IgD-negative memory B cell (primary cell): ENCODE results near the gene PTAR1. TPM values are rescaled to one million over a fixed set of nuclear protein-coding genes. Genes with fewer than 3 reads are reported as not detected.

Experiments used
- H3K27ac Mint-ChIP-seq, 3 donors: one replicate each; pipeline ENCODE4 v1.8.0; 2020 to 2022; ENCODE audit warnings: mild to moderate bottlenecking in 3 of 3, mixed read lengths in 3 of 3, moderate library complexity in 1 of 3
- H3K27me3 Mint-ChIP-seq: one replicate; pipeline ENCODE4 v1.8.0; 2021; ENCODE audit warnings: mixed read lengths
- H3K36me3 Mint-ChIP-seq: one replicate; pipeline ENCODE4 v1.8.0; 2020; ENCODE audit warnings: mild to moderate bottlenecking, mixed read lengths
- H3K4me1 Mint-ChIP-seq, 3 donors: one replicate each; pipeline ENCODE4 v1.8.0; 2020 to 2022; ENCODE audit warnings: mixed read lengths in 3 of 3, mild to moderate bottlenecking in 1 of 3
- H3K4me3 Mint-ChIP-seq, 4 donors: one replicate each; pipeline ENCODE4 v1.8.0; 2020 to 2022; ENCODE audit warnings: mild to moderate bottlenecking in 4 of 4, mixed read lengths in 4 of 4, moderate library complexity in 3 of 4
- H3K9me3 Mint-ChIP-seq, 3 donors: one replicate each; pipeline ENCODE4 v1.8.0; 2020 to 2021; ENCODE audit warnings: mixed read lengths in 3 of 3, mild to moderate bottlenecking in 1 of 3
- polyA plus RNA-seq: library from polyadenylated mRNA; unstranded; fragments of 300-500 nt; fragmentation: Illumina TruSeq; gene quantifications from one replicate; pipeline ENCODE4 v1.2.3, GENCODE V29; 2021

PTAR1 gene
- polyA plus RNA-seq, 1 donor from 2014 or later = 10.3 TPM

DNA sequence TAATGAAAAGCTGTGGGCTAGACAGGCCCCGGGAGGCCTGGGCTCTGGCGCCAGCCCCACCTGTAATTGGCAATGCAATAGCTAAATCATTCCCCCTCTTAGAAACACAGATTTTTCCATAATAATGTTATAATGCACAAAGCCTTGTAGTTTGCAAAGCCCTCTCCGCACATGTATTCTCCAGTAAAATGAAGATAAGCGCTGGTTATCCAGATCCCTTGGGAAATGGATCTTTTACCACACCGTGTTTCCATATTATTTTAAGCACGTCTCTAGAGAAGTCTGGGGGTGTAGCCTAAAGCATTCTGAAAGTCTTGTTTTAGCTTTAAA, 86.5 kb downstream of the PTAR1 start:
- no peak overlapping the region for H3K27ac Mint-ChIP-seq
- H3K4me3 Mint-ChIP-seq = peak overlapping the region; percentile 16 to 85 (median 63)
- peaks cover 22% of the 10 kb centered on the region for H3K27me3 Mint-ChIP-seq
- no peaks in the 10 kb centered on the region for H3K9me3 Mint-ChIP-seq
- peaks cover 0 to 14% (median 0%) of the 10 kb centered on the region in 3 donors for H3K4me1 Mint-ChIP-seq
- no peaks in the 10 kb centered on the region for H3K36me3 Mint-ChIP-seq

DNA sequence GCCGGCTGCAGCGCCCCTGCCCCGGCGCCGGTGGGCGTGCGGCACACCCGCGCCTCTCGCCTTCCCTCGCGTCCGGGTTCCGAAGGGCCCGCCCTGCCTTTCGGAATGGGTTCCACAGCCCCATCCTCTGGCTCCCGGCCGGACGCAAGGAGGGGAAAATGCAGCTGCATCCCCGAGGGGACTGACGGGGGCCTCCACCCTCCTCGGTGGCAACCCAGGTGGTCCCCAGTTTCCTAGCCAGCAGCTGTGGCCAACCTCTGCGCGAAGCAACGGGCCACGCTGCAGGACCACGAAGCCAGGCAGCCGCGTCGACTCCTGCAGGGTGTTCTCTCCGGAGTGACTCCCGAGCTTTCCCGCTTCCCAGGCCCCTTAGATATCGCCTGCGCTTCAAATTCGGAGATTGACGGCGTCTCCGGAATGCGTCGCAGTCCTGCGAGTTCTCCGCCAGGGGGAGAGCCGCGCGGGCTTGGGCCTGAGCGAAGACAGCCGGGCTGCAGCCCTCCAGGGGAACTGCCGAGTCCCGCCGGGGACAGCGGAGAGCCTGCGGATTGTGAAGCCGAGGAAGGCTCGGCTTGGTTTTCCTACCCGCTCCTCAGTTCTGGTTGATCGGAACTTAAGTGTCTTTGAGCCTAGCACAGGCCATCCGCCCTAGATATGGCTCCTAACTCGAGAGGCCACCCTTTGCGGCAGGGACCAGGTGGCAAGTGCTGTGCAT, 87.1 kb downstream of the PTAR1 start:
- Mint-ChIP-seq H3K4me1 (peaks cover 0 to 14% (median 0%) of the 10 kb centered on the region in 3 donors), H3K27ac (no peak overlapping the region), H3K4me3 (peak overlapping the region; percentile 43 to 85 (median 82)), H3K27me3 (peaks cover 22% of the 10 kb centered on the region), H3K36me3 (no peaks in the 10 kb centered on the region), H3K9me3 (no peaks in the 10 kb centered on the region)

GRCh38 chr9:69671879-69672595, 87.8 kb downstream of the PTAR1 start, which contains the start of gene APBA1:
Gene APBA1, minus strand, starts transcription at chr9:69672371.
- Mint-ChIP-seq H3K27ac (no peak within 1 kb of the TSS), H3K27me3 (peaks cover 22% of the 10 kb centered on the region), H3K4me1 (peaks cover 0 to 14% (median 0%) of the 10 kb centered on the region in 3 donors), H3K4me3 (peak within 1 kb of the TSS; percentile 43 to 85 (median 82)), H3K9me3 (no peaks in the 10 kb centered on the region), H3K36me3 (no peaks in the 10 kb centered on the region)

GRCh38 chr9:69671311-69671878, 88.4 kb downstream of the PTAR1 start:
- Mint-ChIP-seq H3K9me3 (no peaks in the 10 kb centered on the region), H3K36me3 (no peaks in the 10 kb centered on the region), H3K4me1 (peaks cover 0 to 14% (median 0%) of the 10 kb centered on the region in 3 donors), H3K4me3 (peak overlapping the region; percentile 12 to 82 (median 67)), H3K27ac (no peak overlapping the region), H3K27me3 (peaks cover 25% of the 10 kb centered on the region)

GRCh38 chr9:69667306-69667705, 92.5 kb downstream of the PTAR1 start:
- Mint-ChIP-seq H3K27ac (no peak overlapping the region), H3K27me3 (peaks cover 30% of the 10 kb centered on the region), H3K36me3 (no peaks in the 10 kb centered on the region), H3K4me1 (peaks cover 0 to 7% (median 0%) of the 10 kb centered on the region in 3 donors), H3K9me3 (no peaks in the 10 kb centered on the region), H3K4me3 (no peak overlapping the region)

DNA sequence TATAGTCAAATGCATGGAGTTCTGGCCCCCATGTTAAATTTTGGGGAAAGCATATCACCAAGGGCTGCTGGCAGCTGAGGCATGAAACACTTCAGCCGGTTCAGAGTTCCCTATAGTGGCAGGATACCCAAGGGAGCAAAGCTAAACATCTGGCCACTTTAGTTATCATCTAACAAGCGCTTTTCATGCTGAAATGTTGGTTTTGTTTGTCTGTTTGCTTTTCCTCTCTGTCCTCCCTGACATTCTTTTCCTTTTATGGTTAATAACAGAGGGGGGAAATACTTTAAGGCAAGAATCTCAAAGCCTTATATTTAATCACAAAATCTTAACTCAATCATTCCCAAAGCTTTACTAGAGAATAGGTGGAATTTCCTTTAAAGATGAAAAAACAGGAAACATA, 99.5 kb downstream of the PTAR1 start:
- Mint-ChIP-seq H3K9me3 (no peaks in the 10 kb centered on the region), H3K4me1 (no peaks in the 10 kb centered on the region), H3K27me3 (peaks cover 15% of the 10 kb centered on the region), H3K27ac (no peak overlapping the region), H3K36me3 (no peaks in the 10 kb centered on the region), H3K4me3 (no peak overlapping the region)

Other genes starting within 250 kb of the PTAR1 start
- gene APBA1, start 87.6 kb downstream of the PTAR1 start, polyA plus RNA-seq = not detected
- gene CFAP95, start 60.8 kb upstream of the PTAR1 start, polyA plus RNA-seq = not detected